Measurements from ENCODE around the gene TRPM5.

- TF ChIP-seq POLR2A (IDR thresholded peaks at IDR 0.05) (no peak), CTCF (IDR thresholded peaks at IDR 0.05) (no peak)
Observed at GRCh38 chr11:2471048-2471803, 26.9 kb upstream of the TRPM5 start.
